ENCODE data around the gene CD68.
A peak's percentile ranks its signal among the peaks of the same experiment; 100 is the strongest.

The CD68 gene

DNA sequence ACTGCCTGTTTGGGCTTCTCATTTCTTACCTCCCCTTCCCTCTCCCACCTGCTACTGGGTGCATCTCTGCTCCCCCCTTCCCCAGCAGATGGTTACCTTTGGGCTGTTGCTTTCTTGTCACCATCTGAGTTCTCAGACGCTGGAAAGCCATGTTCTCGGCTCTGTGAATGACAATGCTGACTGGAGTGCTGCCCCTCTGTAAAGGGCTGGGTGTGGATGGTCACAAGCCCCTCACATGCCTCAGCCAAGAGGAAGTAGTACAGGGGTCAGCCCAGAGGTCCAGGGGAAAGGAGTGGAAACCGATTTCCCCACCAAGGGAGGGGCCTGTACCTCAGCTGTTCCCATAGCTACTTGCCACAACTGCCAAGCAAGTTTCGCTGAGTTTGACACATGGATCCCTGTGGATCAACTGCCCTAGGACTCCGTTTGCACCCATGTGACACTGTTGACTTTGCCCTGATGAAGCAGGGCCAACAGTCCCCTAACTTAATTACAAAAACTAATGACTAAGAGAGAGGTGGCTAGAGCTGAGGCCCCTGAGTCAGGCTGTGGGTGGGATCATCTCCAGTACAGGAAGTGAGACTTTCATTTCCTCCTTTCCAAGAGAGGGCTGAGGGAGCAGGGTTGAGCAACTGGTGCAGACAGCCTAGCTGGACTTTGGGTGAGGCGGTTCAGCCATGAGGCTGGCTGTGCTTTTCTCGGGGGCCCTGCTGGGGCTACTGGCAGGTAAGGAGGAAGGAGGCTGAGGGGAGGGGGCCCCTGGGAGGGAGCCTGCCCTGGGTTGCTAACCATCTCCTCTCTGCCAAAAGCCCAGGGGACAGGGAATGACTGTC lies at the start of gene CD68:
Gene CD68 (plus strand): TSS at position 638 of the 833 bp plus-strand sequence. CDS start 40 bp downstream, at position 678.
- H3K27me3 ChIP-seq (ENCODE audit: control insufficient read depth in 1 of 2, insufficient read depth in 2 of 2, low read length in 2 of 2) = no peaks in the 10 kb centered on the region
- peak within 1 kb of the TSS; percentile 67 for H3K27ac ChIP-seq (ENCODE audit: low read length)
- peak within 1 kb of the TSS; percentile 47 to 51 for H3K9ac ChIP-seq (ENCODE audit: low read length in 2 of 2)
- H3K9me3 ChIP-seq (ENCODE audit: control insufficient read depth in 2 of 2, low read length in 2 of 2) = no peaks in the 10 kb centered on the region
- H3K4me3 ChIP-seq (ENCODE audit: low read length in 2 of 2) = peak within 1 kb of the TSS in 1 of 2 donors; percentile 47
- peaks cover 37 to 50% of the 10 kb centered on the region in 2 donors for H3K36me3 ChIP-seq (ENCODE audit: control insufficient read depth in 2 of 2, insufficient read depth in 2 of 2, low read length in 2 of 2)
- peaks cover 47% of the 10 kb centered on the region for H3K4me1 ChIP-seq (ENCODE audit: control insufficient read depth, insufficient read depth, low read length)

DNA sequence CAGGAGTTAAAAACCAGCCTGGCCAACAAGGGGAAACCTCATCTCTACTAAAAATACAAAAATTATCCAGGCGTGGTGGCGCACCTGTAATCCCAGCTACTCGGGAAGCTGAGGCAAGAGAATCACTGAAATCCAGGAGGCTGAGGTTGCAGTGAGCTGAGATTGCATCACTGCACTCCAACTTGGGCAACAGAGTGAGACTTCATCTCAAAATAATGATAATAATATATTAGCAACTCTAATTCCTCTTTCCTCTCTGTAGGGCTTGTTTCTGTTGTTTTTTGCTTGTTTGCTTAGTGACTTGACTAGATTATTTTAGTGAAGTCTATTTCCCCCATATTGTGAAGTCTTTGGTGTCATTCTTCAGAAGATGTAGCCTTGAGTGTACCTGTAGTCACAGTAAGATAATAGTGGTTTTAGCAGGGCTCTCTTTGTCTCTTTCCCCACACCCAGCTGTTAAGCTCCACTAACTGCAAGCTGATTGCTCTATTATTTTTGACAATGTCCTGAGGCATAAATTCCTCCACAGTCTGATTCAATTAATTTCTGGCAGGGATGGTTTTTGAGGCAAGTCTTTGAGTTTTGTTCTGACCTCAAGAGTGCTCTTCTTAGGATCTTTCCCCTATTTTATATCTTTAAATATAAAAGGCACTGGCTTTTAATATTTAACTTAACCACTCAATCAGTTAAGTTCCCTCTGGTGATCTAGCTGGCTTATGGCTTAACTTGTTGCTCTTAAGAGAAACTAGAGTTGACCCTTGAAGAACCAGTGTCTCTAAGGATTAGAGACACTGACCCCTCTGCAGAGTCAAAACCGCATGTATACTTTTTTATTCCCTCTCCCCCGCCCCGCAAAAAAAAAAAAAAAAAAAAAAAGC lies 49.2 kb upstream of the CD68 start:
- Histone ChIP-seq H3K9me3 (ENCODE audit: control insufficient read depth in 2 of 2, low read length in 2 of 2) (no peaks in the 10 kb centered on the region), H3K4me1 (ENCODE audit: control insufficient read depth, insufficient read depth, low read length) (no peaks in the 10 kb centered on the region), H3K9ac (ENCODE audit: low read length in 2 of 2) (no peak overlapping the region), H3K4me3 (ENCODE audit: low read length in 2 of 2) (no peak overlapping the region), H3K27me3 (ENCODE audit: control insufficient read depth in 1 of 2, insufficient read depth in 2 of 2, low read length in 2 of 2) (no peaks in the 10 kb centered on the region), H3K36me3 (ENCODE audit: control insufficient read depth in 2 of 2, insufficient read depth in 2 of 2, low read length in 2 of 2) (no peaks in the 10 kb centered on the region), H3K27ac (ENCODE audit: low read length) (no peak overlapping the region)

DNA sequence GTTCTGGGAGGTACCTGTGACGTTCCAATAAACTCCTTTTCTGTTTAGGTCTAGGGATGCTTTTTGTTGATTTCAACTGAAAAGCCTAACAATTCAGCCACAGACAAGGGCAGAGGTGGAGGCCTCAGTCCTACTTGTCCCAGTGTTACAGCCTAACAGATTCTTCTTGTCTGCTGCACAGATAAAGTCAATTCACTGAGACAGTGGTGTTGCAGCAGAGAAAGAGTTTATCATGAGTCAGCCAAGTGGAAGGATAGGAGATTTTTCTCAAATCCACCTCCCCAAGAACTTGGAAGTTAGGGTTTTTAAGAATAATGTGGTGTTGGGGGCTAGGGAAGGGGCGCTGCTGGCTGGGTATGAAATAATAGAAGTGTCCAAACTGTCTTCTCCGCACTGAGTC lies 41.4 kb upstream of the CD68 start:
- Histone ChIP-seq H3K4me3 (ENCODE audit: low read length in 2 of 2) (no peak overlapping the region), H3K9me3 (ENCODE audit: control insufficient read depth in 2 of 2, low read length in 2 of 2) (peaks cover 0 to 5% of the 10 kb centered on the region in 2 donors), H3K27ac (ENCODE audit: low read length) (no peak overlapping the region), H3K4me1 (ENCODE audit: control insufficient read depth, insufficient read depth, low read length) (no peaks in the 10 kb centered on the region), H3K9ac (ENCODE audit: low read length in 2 of 2) (no peak overlapping the region), H3K36me3 (ENCODE audit: control insufficient read depth in 2 of 2, insufficient read depth in 2 of 2, low read length in 2 of 2) (no peaks in the 10 kb centered on the region), H3K27me3 (ENCODE audit: control insufficient read depth in 1 of 2, insufficient read depth in 2 of 2, low read length in 2 of 2) (peaks cover 0 to 3% of the 10 kb centered on the region in 2 donors)

DNA sequence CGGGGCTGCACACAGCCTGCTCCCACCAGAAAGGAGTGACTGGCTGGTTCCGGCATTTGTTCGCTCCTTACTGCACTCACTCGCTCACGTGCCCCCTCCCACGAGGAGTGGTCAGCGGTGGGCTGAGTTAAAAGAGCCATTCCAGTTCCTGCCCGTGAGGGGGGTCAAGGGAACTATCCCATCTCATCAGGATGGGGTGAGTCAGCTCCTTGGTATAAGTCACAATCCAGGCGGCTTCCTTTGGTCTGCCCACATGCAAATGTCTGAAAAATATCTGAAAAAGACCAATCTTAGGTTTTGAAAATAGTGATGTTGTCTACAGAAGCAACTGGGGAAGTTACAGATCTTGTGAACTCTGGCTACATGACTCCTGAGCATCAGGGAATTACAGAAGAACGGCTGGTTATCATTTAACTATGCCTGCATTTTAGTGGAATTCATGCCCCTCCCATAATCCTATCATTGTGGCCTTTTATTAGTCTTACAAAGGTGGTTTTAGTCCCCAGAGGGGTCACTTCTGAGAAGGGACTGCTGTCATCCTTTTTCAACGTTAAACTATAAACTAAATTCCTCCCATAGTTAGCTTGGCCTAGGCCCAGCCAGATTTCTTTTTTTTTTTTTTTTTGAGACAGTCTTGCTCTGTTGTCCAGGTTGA lies 40.4 kb upstream of the CD68 start:
- Histone ChIP-seq H3K9me3 (ENCODE audit: control insufficient read depth in 2 of 2, low read length in 2 of 2) (peaks cover 0 to 5% of the 10 kb centered on the region in 2 donors), H3K4me1 (ENCODE audit: control insufficient read depth, insufficient read depth, low read length) (no peaks in the 10 kb centered on the region), H3K36me3 (ENCODE audit: control insufficient read depth in 2 of 2, insufficient read depth in 2 of 2, low read length in 2 of 2) (no peaks in the 10 kb centered on the region), H3K27me3 (ENCODE audit: control insufficient read depth in 1 of 2, insufficient read depth in 2 of 2, low read length in 2 of 2) (peaks cover 0 to 3% of the 10 kb centered on the region in 2 donors), H3K4me3 (ENCODE audit: low read length in 2 of 2) (no peak overlapping the region), H3K27ac (ENCODE audit: low read length) (no peak overlapping the region), H3K9ac (ENCODE audit: low read length in 2 of 2) (no peak overlapping the region)

DNA sequence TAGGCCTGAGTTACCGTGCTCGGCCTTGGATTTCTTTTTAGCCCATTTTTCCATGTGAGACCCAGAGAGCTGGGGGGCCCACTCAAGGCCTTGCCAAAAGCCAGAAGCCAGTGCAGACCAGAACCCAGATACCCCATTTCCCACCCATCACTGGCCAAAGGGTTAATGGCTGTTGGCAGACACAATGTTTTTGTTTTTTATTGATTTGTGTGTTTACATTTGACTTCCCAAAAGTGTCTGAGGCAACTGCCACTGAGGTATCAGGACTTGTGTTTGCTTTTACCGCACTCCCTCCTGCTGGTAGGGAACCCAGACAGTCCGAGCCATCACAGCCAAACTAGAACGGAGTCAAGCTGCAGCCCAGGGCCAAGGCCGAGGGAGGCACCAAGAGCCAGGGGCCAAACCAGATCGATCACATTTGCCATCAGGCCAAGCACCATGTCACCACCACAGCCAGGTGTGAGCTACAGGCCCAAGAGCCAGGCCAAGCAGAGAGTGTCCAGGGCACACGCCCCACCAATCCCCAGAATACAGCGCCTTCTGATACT lies 38.3 kb upstream of the CD68 start:
- Histone ChIP-seq H3K4me3 (ENCODE audit: low read length in 2 of 2) (no peak overlapping the region), H3K9me3 (ENCODE audit: control insufficient read depth in 2 of 2, low read length in 2 of 2) (peaks cover 0 to 5% of the 10 kb centered on the region in 2 donors), H3K9ac (ENCODE audit: low read length in 2 of 2) (no peak overlapping the region), H3K4me1 (ENCODE audit: control insufficient read depth, insufficient read depth, low read length) (no peaks in the 10 kb centered on the region), H3K27ac (ENCODE audit: low read length) (no peak overlapping the region), H3K36me3 (ENCODE audit: control insufficient read depth in 2 of 2, insufficient read depth in 2 of 2, low read length in 2 of 2) (no peaks in the 10 kb centered on the region), H3K27me3 (ENCODE audit: control insufficient read depth in 1 of 2, insufficient read depth in 2 of 2, low read length in 2 of 2) (peaks cover 0 to 3% of the 10 kb centered on the region in 2 donors)

DNA sequence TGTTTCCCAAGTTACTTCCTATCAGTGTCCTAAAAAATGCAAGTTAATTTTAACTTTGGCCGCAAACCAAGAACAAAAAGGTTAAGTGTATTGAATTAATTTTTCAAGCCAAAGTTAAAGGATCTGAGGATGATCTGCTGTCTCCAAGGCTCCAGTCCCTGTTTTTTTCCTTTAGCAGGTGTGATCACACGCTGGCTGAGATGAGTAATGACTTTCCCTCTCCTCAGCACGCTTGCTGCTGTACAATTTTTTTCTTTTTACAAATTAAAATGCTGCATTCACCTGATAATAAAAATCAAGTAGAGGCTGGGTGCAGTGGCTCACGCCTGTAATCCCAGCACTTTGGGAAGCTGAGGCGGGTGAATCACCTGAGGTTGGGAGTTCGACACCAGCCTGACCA lies 34.5 kb upstream of the CD68 start:
- H3K36me3 ChIP-seq (ENCODE audit: control insufficient read depth in 2 of 2, insufficient read depth in 2 of 2, low read length in 2 of 2) = no peaks in the 10 kb centered on the region
- no peaks in the 10 kb centered on the region for H3K9me3 ChIP-seq (ENCODE audit: control insufficient read depth in 2 of 2, low read length in 2 of 2)
- no peaks in the 10 kb centered on the region for H3K27me3 ChIP-seq (ENCODE audit: control insufficient read depth in 1 of 2, insufficient read depth in 2 of 2, low read length in 2 of 2)
- H3K4me1 ChIP-seq (ENCODE audit: control insufficient read depth, insufficient read depth, low read length) = peaks cover 15% of the 10 kb centered on the region
- no peak overlapping the region for H3K4me3 ChIP-seq (ENCODE audit: low read length in 2 of 2)
- no peak overlapping the region for H3K9ac ChIP-seq (ENCODE audit: low read length in 2 of 2)
- no peak overlapping the region for H3K27ac ChIP-seq (ENCODE audit: low read length)

GRCh38 chr17:7548585-7549400 lies 30.6 kb upstream of the CD68 start, which contains the start of gene TNFSF12:
Gene TNFSF12, plus strand, starts transcription at chr17:7549058. Its CDS starts 96 bp downstream, at chr17:7549154.
- peak within 1 kb of the TSS; percentile 82 for H3K27ac ChIP-seq (ENCODE audit: low read length)
- peak within 1 kb of the TSS; percentile 60 to 93 for H3K4me3 ChIP-seq (ENCODE audit: low read length in 2 of 2)
- H3K36me3 ChIP-seq (ENCODE audit: control insufficient read depth in 2 of 2, insufficient read depth in 2 of 2, low read length in 2 of 2) = peaks cover 2 to 11% of the 10 kb centered on the region in 2 donors
- H3K27me3 ChIP-seq (ENCODE audit: control insufficient read depth in 1 of 2, insufficient read depth in 2 of 2, low read length in 2 of 2) = no peaks in the 10 kb centered on the region
- peaks cover 22% of the 10 kb centered on the region for H3K4me1 ChIP-seq (ENCODE audit: control insufficient read depth, insufficient read depth, low read length)
- H3K9ac ChIP-seq (ENCODE audit: low read length in 2 of 2) = peak within 1 kb of the TSS; percentile 70 to 89
- H3K9me3 ChIP-seq (ENCODE audit: control insufficient read depth in 2 of 2, low read length in 2 of 2) = no peaks in the 10 kb centered on the region

DNA sequence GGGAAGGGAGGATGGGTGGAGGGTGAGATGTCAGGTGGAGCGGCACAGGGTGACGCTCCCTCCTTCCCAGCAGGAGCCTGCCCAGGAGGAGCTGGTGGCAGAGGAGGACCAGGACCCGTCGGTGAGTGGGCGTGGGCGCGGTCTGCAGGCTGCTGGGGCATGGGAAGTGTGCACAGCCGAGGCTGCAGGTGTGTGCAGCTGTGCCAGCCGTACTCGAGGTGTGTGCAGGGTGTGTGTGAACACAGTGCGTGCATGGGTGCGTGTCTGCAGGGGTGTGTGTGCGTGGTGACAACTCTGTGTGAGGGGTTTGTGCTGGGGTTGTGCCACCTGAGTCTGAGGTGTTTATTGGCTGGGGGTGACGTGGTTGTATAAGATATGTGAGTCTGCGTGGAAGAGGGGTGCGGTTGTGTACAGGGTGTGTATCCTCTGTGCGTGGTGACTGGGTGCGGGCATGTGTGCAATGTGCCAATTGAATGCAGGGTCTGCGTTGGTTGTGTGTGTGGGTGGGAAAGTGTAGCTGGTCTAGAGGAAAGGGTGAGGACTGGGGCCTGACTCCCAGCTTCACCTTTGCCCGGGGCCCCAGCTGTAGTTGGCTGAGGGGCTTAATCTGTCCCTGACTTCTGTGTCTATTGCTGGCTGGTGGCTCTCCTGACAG lies 29.9 kb upstream of the CD68 start:
- Histone ChIP-seq H3K36me3 (ENCODE audit: control insufficient read depth in 2 of 2, insufficient read depth in 2 of 2, low read length in 2 of 2) (peaks cover 2 to 14% of the 10 kb centered on the region in 2 donors), H3K27me3 (ENCODE audit: control insufficient read depth in 1 of 2, insufficient read depth in 2 of 2, low read length in 2 of 2) (no peaks in the 10 kb centered on the region), H3K9ac (ENCODE audit: low read length in 2 of 2) (peak overlapping the region; percentile 70 to 89), H3K4me1 (ENCODE audit: control insufficient read depth, insufficient read depth, low read length) (peaks cover 22% of the 10 kb centered on the region), H3K27ac (ENCODE audit: low read length) (peak overlapping the region; percentile 82), H3K9me3 (ENCODE audit: control insufficient read depth in 2 of 2, low read length in 2 of 2) (no peaks in the 10 kb centered on the region), H3K4me3 (ENCODE audit: low read length in 2 of 2) (peak overlapping the region; percentile 60 to 93)

DNA sequence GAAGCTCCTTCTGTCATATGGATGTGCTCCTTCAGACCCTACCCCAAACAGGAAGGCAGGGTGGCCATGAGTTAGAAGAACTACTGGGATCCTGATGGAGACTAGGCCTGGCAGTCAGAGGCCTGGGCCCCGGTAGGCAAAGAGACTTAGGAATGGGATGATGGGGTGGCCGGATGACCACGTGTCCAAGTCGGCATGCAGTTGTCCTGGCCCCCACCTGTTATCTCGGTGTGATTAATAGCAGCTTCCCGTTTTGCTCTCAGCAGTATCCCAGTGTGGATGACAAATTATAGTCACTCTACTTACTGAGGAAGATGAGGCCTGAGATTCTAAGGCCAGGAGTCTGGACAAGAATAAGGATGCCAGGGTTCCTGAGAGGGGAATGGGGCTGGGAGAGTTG lies 29.1 kb upstream of the CD68 start:
- Histone ChIP-seq H3K27me3 (ENCODE audit: control insufficient read depth in 1 of 2, insufficient read depth in 2 of 2, low read length in 2 of 2) (no peaks in the 10 kb centered on the region), H3K4me1 (ENCODE audit: control insufficient read depth, insufficient read depth, low read length) (peaks cover 22% of the 10 kb centered on the region), H3K9ac (ENCODE audit: low read length in 2 of 2) (peak overlapping the region; percentile 70 to 89), H3K4me3 (ENCODE audit: low read length in 2 of 2) (peak overlapping the region in 1 of 2 donors; percentile 93), H3K27ac (ENCODE audit: low read length) (peak overlapping the region; percentile 82), H3K36me3 (ENCODE audit: control insufficient read depth in 2 of 2, insufficient read depth in 2 of 2, low read length in 2 of 2) (peaks cover 2 to 14% of the 10 kb centered on the region in 2 donors), H3K9me3 (ENCODE audit: control insufficient read depth in 2 of 2, low read length in 2 of 2) (no peaks in the 10 kb centered on the region)
